K562 (cell line): ENCODE results near the gene CYTH4. TPM values are rescaled to one million over a fixed set of nuclear protein-coding genes. Genes with fewer than 3 reads are reported as not detected.

ENCODE experiments used
- ATAC-seq: fragments of 200-7000 bp; cut with Tn5 transposase; 3 replicates; pipeline ENCODE4 v1.9.1; 2020; ENCODE audit warnings: moderate library complexity
- Bru-seq: library from RNA; stranded (reverse); fragments of 400-500 nt; gene quantifications from one replicate; lab custom pipeline; 2021; lab: Mats Ljungman, UMichigan
- BruChase-seq, 2 experiments: library from RNA; stranded (reverse); fragments of 400-500 nt; gene quantifications; one replicate each; lab custom pipeline; 2021; lab: Mats Ljungman, UMichigan
- BruUV-seq: library from RNA; stranded (reverse); fragments of 400-500 nt; replicated peaks from 2 replicates; lab custom pipeline; 2021; lab: Mats Ljungman, UMichigan
- CTCF ChIA-PET: fragments of 300-600 bp; formaldehyde crosslinking; extraction: SDS; loops from one replicate; lab custom pipeline; 2021; ENCODE audit warnings: low intra/inter-chr PET ratio; lab: Yijun Ruan, JAX
- POLR2A ChIA-PET: fragments of 300-600, 350-650 bp; sonication (Branson Sonifier 250); formaldehyde crosslinking; extraction: SDS; loops from one replicate; lab custom pipeline; 2021; ENCODE audit warnings: antibody characterized with exemption, inconsistent platforms; lab: Yijun Ruan, JAX
- DNase-seq, 4 experiments: peaks; one replicate each; pipeline versions ENCODE4 v3.0.0 to v3.0.0-alpha.2; 2011 to 2018; ENCODE audit warnings: low spot score in 3 of 4, mixed read lengths in 3 of 4; ENCODE audit errors: extremely low read depth in 1 of 4
- FAIRE-seq: peaks from 2 replicates; lab custom pipeline; 2011; peaks lifted over from hg19 to GRCh38; lab: Jason Lieb, UNC
- H2AFZ ChIP-seq: 2 replicates; pipeline ENCODE4 v1.6.0; 2011; ENCODE audit warnings: low read depth, low read length, control low read depth, inconsistent platforms
- H3K27ac ChIP-seq: fragments of 200-600 bp; 3 replicates; pipeline ENCODE4 v1.8.0; 2011; ENCODE audit warnings: low read depth, mild to moderate bottlenecking, control low read depth, inconsistent platforms, low read length, moderate library complexity, mixed read lengths; ENCODE audit errors: extremely low read depth
- H3K27me3 ChIP-seq, 2 experiments: fragments of 300-600 bp in 1 of 2; 2 replicates in 1 of 2; 3 replicates in 1 of 2; pipeline versions ENCODE4 v1.6.0 to v1.8.0; 2011; ENCODE audit warnings: inconsistent platforms in 2 of 2, low read length in 2 of 2, mild to moderate bottlenecking in 1 of 2, mixed read lengths in 1 of 2, moderate library complexity in 1 of 2; ENCODE audit not compliant: control insufficient read depth in 2 of 2, insufficient read depth in 2 of 2
- H3K36me3 ChIP-seq: fragments of 300-600 bp; 3 replicates; pipeline ENCODE4 v1.8.0; 2011; ENCODE audit warnings: mild to moderate bottlenecking, low read length, inconsistent platforms; ENCODE audit not compliant: control insufficient read depth, insufficient read depth
- H3K4me1 ChIP-seq, 2 experiments: fragments of 200-600 bp in 1 of 2; replicated peaks in 1 of 2; 2 replicates in 1 of 2; 3 replicates in 1 of 2; pipeline versions ENCODE4 v1.5.1 to v1.8.0; 2011; ENCODE audit warnings: inconsistent platforms in 2 of 2, low read length in 2 of 2, mild to moderate bottlenecking in 1 of 2, mixed read lengths in 1 of 2, moderate library complexity in 1 of 2; ENCODE audit not compliant: control insufficient read depth in 2 of 2, insufficient read depth in 2 of 2
- H3K4me2 ChIP-seq: 2 replicates; pipeline ENCODE4 v1.6.1; 2011; ENCODE audit warnings: low read length, control low read depth, inconsistent platforms, mixed read lengths; ENCODE audit not compliant: insufficient read depth
- H3K4me3 ChIP-seq: fragments of 200-600 bp; sonication (generic), shearing (Covaris generic); 2 replicates; pipeline ENCODE4 v1.5.1; 2016; ENCODE audit warnings: control low read depth, inconsistent platforms
- H3K79me2 ChIP-seq: fragments of 200-600 bp; 3 replicates; pipeline ENCODE4 v1.8.0; 2011; ENCODE audit warnings: low read length, inconsistent platforms; ENCODE audit not compliant: control insufficient read depth, insufficient read depth
- H3K9ac ChIP-seq, 2 experiments: 2 replicates each; pipeline versions ENCODE4 v1.6.0 to v1.6.1; 2011; ENCODE audit warnings: low read depth in 2 of 2, low read length in 2 of 2, control low read depth in 1 of 2, inconsistent platforms in 1 of 2, mild to moderate bottlenecking in 1 of 2, mixed read lengths in 1 of 2; ENCODE audit not compliant: insufficient read depth in 1 of 2
- H3K9me1 ChIP-seq: one replicate; pipeline ENCODE4 v1.6.0; 2011; ENCODE audit warnings: inconsistent platforms, mild to moderate bottlenecking, low read length, moderate library complexity; ENCODE audit not compliant: control insufficient read depth, insufficient read depth
- H3K9me3 ChIP-seq: replicated peaks from 2 replicates; pipeline ENCODE4 v1.5.1; 2011; ENCODE audit warnings: low read depth, low read length, inconsistent platforms; ENCODE audit not compliant: control insufficient read depth, insufficient read depth
- H4K20me1 ChIP-seq: replicated peaks from 2 replicates; pipeline ENCODE4 v1.6.1; 2011; ENCODE audit warnings: low read length, inconsistent platforms, mixed read lengths; ENCODE audit not compliant: control insufficient read depth, insufficient read depth
- BHLHE40 ChIP-seq: IDR thresholded peaks from 2 replicates; pipeline ENCODE4 v1.6.1; 2011; ENCODE audit warnings: low read length, improper control_type of control experiment
- FOXA3 ChIP-seq, 2 experiments: fragments of 450-650 bp in 1 of 2; sonication (generic) in 1 of 2; formaldehyde crosslinking; IDR thresholded peaks in 1 of 2; conservative IDR thresholded peaks in 1 of 2; 2 replicates each; pipeline versions ENCODE4 v1.4.0 to v1.8.0; 2020 to 2022; ENCODE audit warnings: mild to moderate bottlenecking in 2 of 2, missing genetic modification reagents in 1 of 2
- GABPA ChIP-seq: fragments of 200-800 bp; sonication (Bioruptor generic); conservative IDR thresholded peaks from 2 replicates; pipeline ENCODE4 v1.6.1; 2016; ENCODE audit warnings: low read depth, missing genetic modification characterization, missing compliant biosample characterization
- MAFK ChIP-seq: IDR thresholded peaks from 2 replicates; pipeline ENCODE4 v1.6.1; 2011; ENCODE audit warnings: low read length, improper control_type of control experiment
- PHB ChIP-seq: fragments of 250-450 bp; sonication (Bioruptor Pico); IDR thresholded peaks from 2 replicates; pipeline ENCODE4 v1.5.0; 2021
- SPI1 ChIP-seq: IDR thresholded peaks from 2 replicates; pipeline ENCODE4 v1.6.1; 2011; ENCODE audit warnings: low read depth, low read length, control low read depth, borderline replicate concordance
- THRAP3 ChIP-seq: fragments of 450-650 bp; IDR thresholded peaks from 2 replicates; pipeline ENCODE4 v1.6.1; 2016; ENCODE audit warnings: mild to moderate bottlenecking, inconsistent platforms, borderline replicate concordance
- ZBTB7A ChIP-seq: IDR thresholded peaks from 2 replicates; pipeline ENCODE4 v1.6.1; 2011; ENCODE audit warnings: low read depth, mild to moderate bottlenecking, low read length, moderate library complexity, borderline replicate concordance; ENCODE audit not compliant: control insufficient read depth
- ZNF146 ChIP-seq: IDR thresholded peaks from one replicate; pipeline ENCODE4 v1.6.1; 2018; ENCODE audit warnings: missing compliant biosample characterization; ENCODE audit not compliant: unreplicated experiment
- WGBS: fragments of 100-300 bp; shearing (Covaris generic); methylation state at CpG from one replicate; pipeline ENCODE4 v1.1.6; 2016; ENCODE audit warnings: low coverage, mixed read lengths; ENCODE audit not compliant: insufficient coverage; ENCODE audit errors: missing lambda C conversion rate; 5-methylcytosine and 5-hydroxymethylcytosine counted together
- in situ Hi-C: fragments of 300-500 bp; cut with MboI; formaldehyde crosslinking; loops from 4 replicates; pipeline ENCODE4 v1.15.0; 2018; ENCODE audit warnings: inconsistent platforms, mixed read lengths
- intact Hi-C: fragments of 100-400 bp; cut with micrococcal nuclease; formaldehyde crosslinking; loops from 2 replicates; pipeline ENCODE4 v1.14.2; 2022
- long read RNA-seq, 3 experiments: library from polyadenylated mRNA in 2 of 3; library from RNA in 1 of 3; unstranded in 2 of 3; stranded (forward) in 1 of 3; transcript quantifications; one replicate each; pipeline ENCODE4 v2.0.0, GENCODE V29; 2019 to 2022
- polyA minus RNA-seq, 3 experiments: library from RNA; depleted of rRNA, polyadenylated mRNA; stranded (reverse); fragments of >200 nt; gene quantifications; 2 replicates each; pipeline ENCODE4 v1.2.3, GENCODE V29; 2011
- polyA plus RNA-seq, 8 experiments: library from polyadenylated mRNA; depleted of rRNA in 4 of 8; stranded (reverse) in 5 of 8; unstranded in 3 of 8; fragments of >200 nt; fragmentation: Nextera tagmentation in 2 of 8; fragmentation: Illumina TruSeq in 1 of 8; extraction: Ambion mirVana in 2 of 8; extraction: Trizol in 1 of 8; gene quantifications; 2 replicates each; pipeline versions ENCODE4 v1.2.1 to v1.2.3, GENCODE V29; 2011 to 2014; ENCODE audit warnings: inconsistent platforms in 1 of 8, missing spikeins in 1 of 8
- total RNA-seq, 7 experiments: library from RNA; depleted of rRNA in 6 of 7; stranded (reverse); fragments of >200 nt in 6 of 7; fragmentation: Illumina TruSeq in 2 of 7; extraction: Trizol in 2 of 7; gene quantifications; 2 replicates each; pipeline versions ENCODE4 v1.2.1 to v1.2.3, GENCODE V29; 2011 to 2021; ENCODE audit warnings: low replicate concordance in 1 of 7
- TF ChIP-seq, protein P1 (sequence below), 2 experiments: fragments of 450-650 bp in 1 of 2; sonication (generic) in 1 of 2; formaldehyde crosslinking in 1 of 2; IDR thresholded peaks in 1 of 2; conservative IDR thresholded peaks in 1 of 2; 2 replicates each; pipeline versions ENCODE4 v1.6.1 to v1.8.1; 2016 to 2023; ENCODE audit warnings: mild to moderate bottlenecking in 2 of 2, moderate library complexity in 2 of 2, inconsistent platforms in 1 of 2, missing genetic modification reagents in 1 of 2
- TF ChIP-seq, protein P2 (sequence below): IDR thresholded peaks from 2 replicates; pipeline ENCODE4 v1.6.1; 2012; ENCODE audit warnings: low read depth, low read length, improper control_type of control experiment, borderline replicate concordance
- TF ChIP-seq, protein P3 (sequence below): sonication (generic); formaldehyde crosslinking; IDR thresholded peaks from 2 replicates; pipeline ENCODE4 v1.8.0; 2022; ENCODE audit warnings: missing genetic modification reagents, mild to moderate bottlenecking, moderate library complexity, borderline replicate concordance

Gene CYTH4, protein sequence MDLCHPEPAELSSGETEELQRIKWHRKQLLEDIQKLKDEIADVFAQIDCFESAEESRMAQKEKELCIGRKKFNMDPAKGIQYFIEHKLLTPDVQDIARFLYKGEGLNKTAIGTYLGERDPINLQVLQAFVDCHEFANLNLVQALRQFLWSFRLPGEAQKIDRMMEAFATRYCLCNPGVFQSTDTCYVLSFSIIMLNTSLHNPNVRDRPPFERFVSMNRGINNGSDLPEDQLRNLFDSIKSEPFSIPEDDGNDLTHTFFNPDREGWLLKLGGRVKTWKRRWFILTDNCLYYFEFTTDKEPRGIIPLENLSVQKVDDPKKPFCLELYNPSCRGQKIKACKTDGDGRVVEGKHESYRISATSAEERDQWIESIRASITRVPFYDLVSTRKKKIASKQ
- 1.6 and 4.0 TPM in 2 replicates for total RNA-seq (2011; cell fraction: chromatin; rRNA removed; ENCODE audit: low replicate concordance)
- 0.39 and 1.7 TPM in 2 replicates for total RNA-seq (2011; cell fraction: nucleolus; rRNA removed)
- total RNA-seq (2011; cell fraction: nucleoplasm; rRNA removed), result 1.1 and 1.5 TPM in 2 replicates
- total RNA-seq (2014; rRNA removed) (0.33 and 0.68 TPM in 2 replicates), total RNA-seq (2014; rRNA removed; fragmentation: Illumina TruSeq; extraction: Trizol) (0.10 and 0.18 TPM in 2 replicates), total RNA-seq (2015; rRNA removed; fragmentation: Illumina TruSeq; extraction: Trizol) (0.54 and 0.60 TPM in 2 replicates), total RNA-seq (2021) (0.58 and 0.75 TPM in 2 replicates), polyA plus RNA-seq (2011; rRNA removed) (2.0 and 2.5 TPM in 2 replicates), polyA plus RNA-seq (2014; fragmentation: Illumina TruSeq; extraction: Trizol) (0.28 and 0.33 TPM in 2 replicates), polyA plus RNA-seq (2014; fragmentation: Nextera tagmentation; extraction: Ambion mirVana) (under 1 TPM in 1 of 2 experiments, not detected in 1; 0.03 TPM), polyA plus RNA-seq (2014; rRNA removed) (0.73 and 1.1 TPM in 2 replicates), polyA minus RNA-seq (2011; rRNA and poly(A)+ RNA removed) (1.7 and 1.8 TPM in 2 replicates), Bru-seq, nascent RNA (percentile 18 among the genes with signal in this experiment), BruChase-seq, experiment 1, labeled RNA remaining after a 2-hour chase (percentile 11 among the genes with signal in this experiment), BruChase-seq, experiment 2, labeled RNA remaining after a 6-hour chase (percentile 14 among the genes with signal in this experiment)
- polyA plus RNA-seq (2011; cell fraction: cytosol; rRNA removed), result 1.4 and 2.9 TPM in 2 replicates
- polyA plus RNA-seq (2011; cell fraction: nucleus; rRNA removed), result 6.2 and 14.7 TPM in 2 replicates
- polyA plus RNA-seq (2012), result 1.3 and 1.6 TPM in 2 replicates
- polyA minus RNA-seq (2011; cell fraction: cytosol; rRNA and poly(A)+ RNA removed), result 1.6 TPM in 1 of 2 replicates, not detected in the other
- 1.6 and 2.6 TPM in 2 replicates for polyA minus RNA-seq (2011; cell fraction: nucleus; rRNA and poly(A)+ RNA removed)
- long read RNA-seq, experiment 1, result 0 reads
- long read RNA-seq, experiment 2, partial matches to known transcripts, result 0 of 1 reads
- long read RNA-seq, experiment 2, other reads (novel, unspliced or antisense), result 0 of 1 reads
- long read RNA-seq, experiment 3, result 0 reads

DNA sequence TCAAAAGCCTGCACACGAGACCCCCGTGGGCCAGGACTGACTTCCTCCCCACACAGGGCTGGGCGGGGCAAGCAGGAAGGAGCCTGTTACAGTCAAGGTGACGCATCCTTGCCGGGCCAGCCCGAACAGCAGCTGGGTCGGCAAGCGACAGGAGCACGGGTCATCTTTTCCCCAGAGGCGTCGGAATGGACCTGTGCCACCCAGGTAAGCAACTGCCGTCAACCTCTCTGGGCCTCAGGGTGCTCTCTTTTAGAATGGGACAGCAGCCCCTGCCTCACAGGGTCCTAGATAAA lies at the start of gene CYTH4:
Gene CYTH4 (plus strand): TSS at position 124 of the 293 bp plus-strand sequence. CDS start 62 bp downstream, at position 186.
- Histone ChIP-seq H3K36me3 (no peaks in the 10 kb centered on the region), H3K4me3 (no peak within 1 kb of the TSS), H3K27me3 (peaks cover 0 to 12% of the 10 kb centered on the region in 2 experiments; a peak in 3 of 5 replicates), H3K27ac (no peak within 1 kb of the TSS), H3K4me1 (peaks cover 2 to 10% of the 10 kb centered on the region in 2 experiments; a peak in 2 of 5 replicates), H3K9me1 (no peaks in the 10 kb centered on the region), H2AFZ (no peak within 1 kb of the TSS), H3K9ac (no peak within 1 kb of the TSS), H4K20me1 (no peaks in the 10 kb centered on the region), H3K9me3 (no peaks in the 10 kb centered on the region), H3K79me2 (no peaks in the 10 kb centered on the region), H3K4me2 (no peak within 1 kb of the TSS; the same call in 1 of the 2 replicates)
- peak; percentile 19 for FAIRE-seq
- BruUV-seq, result no TSS peak
- ATAC-seq, result peak; percentile 58; the same call in 1 of the 3 replicates
- intact Hi-C loops, result no loop called here
- DNase-seq, result peak in 3 of 4 experiments; percentile 38 to 44 (median 38)
- CTCF ChIA-PET, result no interaction called here
- WGBS, result 2% methylated on average over 11 of the region's 12 CpGs
- POLR2A ChIA-PET, result no interaction called here
- in situ Hi-C loops, result no loop called here
- TF ChIP-seq, protein P1, sequence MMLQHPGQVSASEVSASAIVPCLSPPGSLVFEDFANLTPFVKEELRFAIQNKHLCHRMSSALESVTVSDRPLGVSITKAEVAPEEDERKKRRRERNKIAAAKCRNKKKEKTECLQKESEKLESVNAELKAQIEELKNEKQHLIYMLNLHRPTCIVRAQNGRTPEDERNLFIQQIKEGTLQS (IDR thresholded peaks at IDR 0.05), result peak; percentile 43
- TF ChIP-seq, protein P1 (CRISPR knock-in tag; conservative IDR thresholded peaks at IDR 0.05), result no peak
- TF ChIP-seq, protein P2, sequence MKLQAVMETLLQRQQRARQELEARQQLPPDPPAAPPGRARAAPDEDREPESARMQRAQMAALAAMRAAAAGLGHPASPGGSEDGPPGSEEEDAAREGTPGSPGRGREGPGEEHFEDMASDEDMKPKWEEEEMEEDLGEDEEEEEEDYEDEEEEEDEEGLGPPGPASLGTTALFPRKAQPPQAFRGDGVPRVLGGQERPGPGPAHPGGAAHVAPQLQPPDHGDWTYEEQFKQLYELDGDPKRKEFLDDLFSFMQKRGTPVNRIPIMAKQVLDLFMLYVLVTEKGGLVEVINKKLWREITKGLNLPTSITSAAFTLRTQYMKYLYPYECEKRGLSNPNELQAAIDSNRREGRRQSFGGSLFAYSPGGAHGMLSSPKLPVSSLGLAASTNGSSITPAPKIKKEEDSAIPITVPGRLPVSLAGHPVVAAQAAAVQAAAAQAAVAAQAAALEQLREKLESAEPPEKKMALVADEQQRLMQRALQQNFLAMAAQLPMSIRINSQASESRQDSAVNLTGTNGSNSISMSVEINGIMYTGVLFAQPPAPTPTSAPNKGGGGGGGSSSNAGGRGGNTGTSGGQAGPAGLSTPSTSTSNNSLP, result no peak
- no peak for TF ChIP-seq MAFK
- TF ChIP-seq ZBTB7A, result peak; percentile 30; the same call in 1 of the 2 replicates
- no peak for TF ChIP-seq PHB (CRISPR knock-in tag)
- peak; percentile 68 for TF ChIP-seq SPI1
- peak; percentile 31; the same call in 1 of the 2 replicates for TF ChIP-seq GABPA
- TF ChIP-seq THRAP3, result no peak
- TF ChIP-seq FOXA3 (CRISPR knock-in tag; conservative IDR thresholded peaks at IDR 0.05 in 1 of 2, IDR thresholded peaks at IDR 0.05 in 1 of 2), result 0 out of 4 replicates have a peak, but pooled peaks of 1 of the 2 experiments have one; percentile 35
- TF ChIP-seq, protein P3, sequence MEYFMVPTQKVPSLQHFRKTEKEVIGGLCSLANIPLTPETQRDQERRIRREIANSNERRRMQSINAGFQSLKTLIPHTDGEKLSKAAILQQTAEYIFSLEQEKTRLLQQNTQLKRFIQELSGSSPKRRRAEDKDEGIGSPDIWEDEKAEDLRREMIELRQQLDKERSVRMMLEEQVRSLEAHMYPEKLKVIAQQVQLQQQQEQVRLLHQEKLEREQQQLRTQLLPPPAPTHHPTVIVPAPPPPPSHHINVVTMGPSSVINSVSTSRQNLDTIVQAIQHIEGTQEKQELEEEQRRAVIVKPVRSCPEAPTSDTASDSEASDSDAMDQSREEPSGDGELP, result peak; percentile 44; the same call in 1 of the 2 replicates
- no peak for TF ChIP-seq ZNF146 (CRISPR knock-in tag)
- peak; percentile 28; the same call in 1 of the 2 replicates for TF ChIP-seq BHLHE40
